ENCODE data around the gene BNC2.

The BNC2 gene

GRCh38 chr9:16530669-16531642 lies 339.5 kb downstream of the BNC2 start:
- TF ChIP-seq, protein P1, sequence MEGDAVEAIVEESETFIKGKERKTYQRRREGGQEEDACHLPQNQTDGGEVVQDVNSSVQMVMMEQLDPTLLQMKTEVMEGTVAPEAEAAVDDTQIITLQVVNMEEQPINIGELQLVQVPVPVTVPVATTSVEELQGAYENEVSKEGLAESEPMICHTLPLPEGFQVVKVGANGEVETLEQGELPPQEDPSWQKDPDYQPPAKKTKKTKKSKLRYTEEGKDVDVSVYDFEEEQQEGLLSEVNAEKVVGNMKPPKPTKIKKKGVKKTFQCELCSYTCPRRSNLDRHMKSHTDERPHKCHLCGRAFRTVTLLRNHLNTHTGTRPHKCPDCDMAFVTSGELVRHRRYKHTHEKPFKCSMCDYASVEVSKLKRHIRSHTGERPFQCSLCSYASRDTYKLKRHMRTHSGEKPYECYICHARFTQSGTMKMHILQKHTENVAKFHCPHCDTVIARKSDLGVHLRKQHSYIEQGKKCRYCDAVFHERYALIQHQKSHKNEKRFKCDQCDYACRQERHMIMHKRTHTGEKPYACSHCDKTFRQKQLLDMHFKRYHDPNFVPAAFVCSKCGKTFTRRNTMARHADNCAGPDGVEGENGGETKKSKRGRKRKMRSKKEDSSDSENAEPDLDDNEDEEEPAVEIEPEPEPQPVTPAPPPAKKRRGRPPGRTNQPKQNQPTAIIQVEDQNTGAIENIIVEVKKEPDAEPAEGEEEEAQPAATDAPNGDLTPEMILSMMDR (IDR thresholded peaks at IDR 0.05; ENCODE audit: low read depth, low read length, missing control alignments) = no peak
- H3K27me3 ChIP-seq (replicated peaks) = no peaks in the 10 kb centered on the region
- H3K36me3 ChIP-seq (replicated peaks) = no peaks in the 10 kb centered on the region
- no peak overlapping the region for H3K27ac ChIP-seq
- in situ Hi-C loops (cut with HindIII; ENCODE audit: low pct_ligation_motif_present, low sequenced_read_pairs) = no loop called here
- no peak overlapping the region for H3K4me3 ChIP-seq (ENCODE audit: low read depth, low read length)
- no peak for DNase-seq

- in situ Hi-C loops (cut with HindIII; ENCODE audit: low pct_ligation_motif_present, low sequenced_read_pairs) = no loop called here
Observed at GRCh38 chr9:16527573-16527972, 342.9 kb downstream of the BNC2 start.

DNA sequence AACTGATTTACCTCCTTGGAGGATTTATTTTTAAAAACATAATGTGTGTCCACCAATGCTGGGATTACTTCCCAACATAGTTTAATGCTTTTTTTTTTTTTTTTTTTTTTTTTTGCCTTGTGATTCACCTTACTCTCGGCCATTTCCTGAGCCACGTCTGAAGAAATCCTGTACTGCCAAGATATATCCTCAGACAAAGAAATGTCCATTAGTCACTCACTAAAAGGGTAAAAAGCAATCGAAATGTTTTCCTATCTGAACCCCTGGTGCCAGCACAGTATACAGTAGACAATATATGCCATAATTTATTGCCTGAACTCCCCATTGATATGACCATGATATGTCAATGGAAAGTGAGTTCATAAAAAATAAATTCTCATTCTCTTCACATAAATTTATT lies 344.1 kb downstream of the BNC2 start:
- in situ Hi-C loops (cut with HindIII; ENCODE audit: low pct_ligation_motif_present, low sequenced_read_pairs) = no loop called here
- peak; percentile 65 for DNase-seq
- Histone ChIP-seq H3K36me3 (replicated peaks) (no peaks in the 10 kb centered on the region), H3K27me3 (replicated peaks) (no peaks in the 10 kb centered on the region), H3K27ac (peak overlapping the region; percentile 60), H3K4me3 (ENCODE audit: low read depth, low read length) (no peak overlapping the region)
- TF ChIP-seq, protein P1 (IDR thresholded peaks at IDR 0.05; ENCODE audit: low read depth, low read length, missing control alignments) = no peak

More at GRCh38 chr9:16527573-16527972, 342.9 kb downstream of the BNC2 start:
- Histone ChIP-seq H3K27me3 (replicated peaks) (no peaks in the 10 kb centered on the region), H3K36me3 (replicated peaks) (no peaks in the 10 kb centered on the region), H3K27ac (no peak overlapping the region), H3K4me3 (ENCODE audit: low read depth, low read length) (no peak overlapping the region)
- TF ChIP-seq, protein P1 (IDR thresholded peaks at IDR 0.05; ENCODE audit: low read depth, low read length, missing control alignments) = no peak
- no peak for DNase-seq

DNA sequence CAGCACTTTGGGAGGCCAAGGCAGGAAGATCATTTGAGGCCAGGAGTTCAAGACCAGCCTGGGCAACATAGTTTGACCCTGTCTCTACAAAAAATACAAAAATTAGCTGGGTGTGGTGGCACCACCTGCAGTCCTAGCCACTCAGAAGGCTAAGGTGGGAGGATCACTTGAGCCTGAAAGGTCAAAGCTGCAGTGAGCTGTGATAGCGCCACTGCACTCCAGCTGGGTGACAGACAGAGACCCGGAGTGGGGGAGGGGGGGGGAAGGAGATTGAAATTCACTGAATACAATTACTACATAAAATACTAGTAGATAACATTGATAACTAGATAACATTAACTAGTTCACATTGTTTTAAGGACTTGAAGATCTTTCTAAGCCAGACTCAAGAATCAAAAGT lies 345.6 kb downstream of the BNC2 start:
- Histone ChIP-seq H3K27me3 (replicated peaks) (no peaks in the 10 kb centered on the region), H3K27ac (no peak overlapping the region), H3K4me3 (ENCODE audit: low read depth, low read length) (no peak overlapping the region), H3K36me3 (replicated peaks) (no peaks in the 10 kb centered on the region)
- in situ Hi-C loops (cut with HindIII; ENCODE audit: low pct_ligation_motif_present, low sequenced_read_pairs) = no loop called here
- DNase-seq = no peak
- TF ChIP-seq, protein P1 (IDR thresholded peaks at IDR 0.05; ENCODE audit: low read depth, low read length, missing control alignments) = no peak

GRCh38 chr9:16524078-16524477 lies 346.4 kb downstream of the BNC2 start:
- in situ Hi-C loops (cut with HindIII; ENCODE audit: low pct_ligation_motif_present, low sequenced_read_pairs) = no loop called here
- TF ChIP-seq, protein P1 (IDR thresholded peaks at IDR 0.05; ENCODE audit: low read depth, low read length, missing control alignments) = no peak
- DNase-seq = no peak
- H3K27me3 ChIP-seq (replicated peaks) = no peaks in the 10 kb centered on the region
- no peak overlapping the region for H3K27ac ChIP-seq
- no peak overlapping the region for H3K4me3 ChIP-seq (ENCODE audit: low read depth, low read length)
- no peaks in the 10 kb centered on the region for H3K36me3 ChIP-seq (replicated peaks)
